Measurements from ENCODE around the gene EFCAB3.
"Not testable (repeated sequence)": the region's sequence is repeated elsewhere in the genome, so short reads cannot be mapped to it uniquely, and the experiment has no call there.

EFCAB3 gene

GRCh38 chr17:62380253-62380652, at the start of gene EFCAB3:
TSS of gene EFCAB3 (plus strand) at chr17:62380553. CDS start at chr17:62382980, 2,427 bp downstream.
- DNase-seq, result no peak

DNA sequence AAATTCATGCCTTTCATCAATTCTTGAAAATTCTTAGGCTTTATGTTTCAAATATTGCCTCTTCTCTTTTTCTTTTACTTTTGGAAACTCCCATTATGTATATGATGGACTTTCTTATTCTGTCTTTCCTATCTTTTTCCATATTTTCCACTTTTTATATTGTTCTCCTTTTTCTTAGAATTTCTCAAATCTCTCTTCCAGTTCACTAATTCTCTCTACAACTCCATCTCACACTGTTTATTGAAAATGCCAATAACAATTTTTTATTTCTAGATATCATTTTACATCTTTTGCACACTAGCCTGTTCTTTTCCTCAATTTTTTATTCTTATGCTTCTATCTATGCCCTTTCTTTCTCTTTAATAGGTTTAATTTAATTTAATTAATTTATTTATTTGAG, 43.8 kb upstream of the EFCAB3 start:
- no peak for DNase-seq

DNA sequence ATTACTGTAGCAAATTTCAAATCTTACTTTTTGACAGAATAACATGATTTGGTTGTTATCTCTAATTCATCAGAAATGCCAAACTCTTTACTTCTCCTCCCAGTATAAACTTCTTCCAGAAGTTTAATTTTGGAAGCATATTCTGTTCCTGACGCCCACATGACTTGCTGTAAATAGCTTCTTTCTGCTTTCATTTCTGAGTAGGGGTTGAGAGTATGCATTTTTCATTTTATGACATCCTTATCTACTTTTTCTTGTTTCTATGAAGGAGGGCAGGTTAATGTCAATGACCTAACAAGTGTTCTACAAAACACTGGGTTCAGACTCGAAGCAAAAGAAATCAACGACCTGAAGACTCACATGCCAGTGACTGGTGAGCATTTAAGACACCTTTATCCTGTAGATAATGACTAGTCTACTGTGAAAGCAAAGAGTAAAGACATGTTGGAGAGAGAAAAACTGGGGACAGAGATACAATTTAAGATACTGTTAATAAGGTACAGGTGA, 36.5 kb upstream of the EFCAB3 start:
- no peak for DNase-seq

DNA sequence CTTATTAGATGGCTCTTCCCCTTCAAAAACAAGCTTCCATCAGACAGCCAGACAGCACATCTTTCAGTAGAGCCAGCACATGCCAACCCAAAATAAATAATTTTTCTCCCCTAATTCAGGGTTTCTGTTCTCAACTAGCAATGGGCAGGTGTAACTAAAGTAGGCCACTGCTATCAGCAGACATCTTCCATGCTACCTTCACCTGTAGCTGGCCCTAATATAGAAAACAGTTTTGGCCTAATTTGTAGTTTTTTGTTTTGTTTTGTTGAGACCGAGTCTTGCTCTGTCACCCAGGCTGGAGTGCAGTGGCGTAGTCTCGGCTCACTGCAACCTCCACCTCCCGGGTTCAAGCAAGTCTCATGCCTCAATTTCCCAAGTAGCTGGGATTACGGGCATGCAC, 29.2 kb upstream of the EFCAB3 start:
- DNase-seq, result no peak

DNA sequence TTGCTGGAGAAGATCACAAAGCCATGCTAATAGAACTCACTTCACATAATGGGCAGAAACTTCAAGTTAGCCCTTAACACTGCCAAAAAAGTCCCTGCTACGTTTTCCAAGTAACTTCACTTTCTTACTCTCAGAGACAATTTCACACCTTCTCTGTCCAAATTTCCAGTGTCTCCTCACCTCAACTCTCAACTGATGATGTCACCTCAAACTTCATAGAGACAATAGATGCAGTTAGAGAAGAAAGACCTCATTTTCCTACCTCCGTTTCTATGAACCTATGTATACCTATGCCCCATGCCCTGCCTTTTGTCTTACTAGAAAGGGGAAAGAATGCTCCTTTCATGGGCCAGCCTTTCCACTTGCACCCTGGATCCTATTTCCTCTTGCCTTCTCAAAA, 14.2 kb upstream of the EFCAB3 start:
- DNase-seq, result no peak

GRCh38 chr17:62381561-62381960, 1.2 kb downstream of the EFCAB3 start:
- no peak for DNase-seq

- no peak for DNase-seq
Measured at GRCh38 chr17:62388856-62389255, 8.5 kb downstream of the EFCAB3 start.

- DNase-seq, result no peak
Measured at GRCh38 chr17:62392908-62393307, 12.6 kb downstream of the EFCAB3 start.

DNA sequence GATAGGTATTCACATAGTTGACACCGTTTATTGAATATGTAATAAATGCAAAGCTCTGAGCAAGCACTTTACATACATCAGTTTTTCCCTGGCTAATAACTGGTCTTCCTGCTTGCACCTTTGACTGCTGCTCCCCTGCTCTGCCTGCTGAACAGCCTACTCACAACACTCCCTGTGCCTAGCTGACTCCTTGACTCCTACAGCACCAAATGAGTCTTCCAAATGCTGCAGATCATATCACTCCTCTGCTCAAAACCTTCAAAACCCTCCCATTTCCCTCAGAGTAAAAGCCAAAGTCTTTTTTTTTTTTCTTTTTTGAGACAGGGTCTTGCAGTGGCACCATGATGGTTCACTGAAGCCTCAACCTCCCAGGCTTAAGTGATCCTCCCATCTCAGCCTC, 18.5 kb downstream of the EFCAB3 start:
- no peak for DNase-seq

DNA sequence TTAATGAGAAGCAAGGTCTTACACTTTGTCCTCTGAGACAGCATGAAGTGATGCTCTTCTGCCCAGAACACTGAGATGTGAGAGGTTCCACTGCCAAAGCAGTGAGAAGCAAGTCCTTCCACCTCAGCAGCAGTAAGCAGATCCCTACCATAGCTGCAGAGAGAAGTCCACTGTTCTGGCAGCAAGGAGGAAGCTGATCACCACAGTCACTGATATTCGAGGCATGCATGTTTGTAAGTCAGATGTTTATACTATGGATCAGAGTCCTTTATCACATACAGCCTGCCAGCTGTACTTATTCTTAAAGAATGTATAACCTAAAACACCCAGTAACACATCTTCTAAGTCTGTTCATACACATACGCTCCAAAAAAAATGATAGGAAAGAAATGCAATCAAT, 25.1 kb downstream of the EFCAB3 start:
- DNase-seq, result no peak

GRCh38 chr17:62413090-62413489, 32.7 kb downstream of the EFCAB3 start:
- DNase-seq, result not testable (repeated sequence)

DNA sequence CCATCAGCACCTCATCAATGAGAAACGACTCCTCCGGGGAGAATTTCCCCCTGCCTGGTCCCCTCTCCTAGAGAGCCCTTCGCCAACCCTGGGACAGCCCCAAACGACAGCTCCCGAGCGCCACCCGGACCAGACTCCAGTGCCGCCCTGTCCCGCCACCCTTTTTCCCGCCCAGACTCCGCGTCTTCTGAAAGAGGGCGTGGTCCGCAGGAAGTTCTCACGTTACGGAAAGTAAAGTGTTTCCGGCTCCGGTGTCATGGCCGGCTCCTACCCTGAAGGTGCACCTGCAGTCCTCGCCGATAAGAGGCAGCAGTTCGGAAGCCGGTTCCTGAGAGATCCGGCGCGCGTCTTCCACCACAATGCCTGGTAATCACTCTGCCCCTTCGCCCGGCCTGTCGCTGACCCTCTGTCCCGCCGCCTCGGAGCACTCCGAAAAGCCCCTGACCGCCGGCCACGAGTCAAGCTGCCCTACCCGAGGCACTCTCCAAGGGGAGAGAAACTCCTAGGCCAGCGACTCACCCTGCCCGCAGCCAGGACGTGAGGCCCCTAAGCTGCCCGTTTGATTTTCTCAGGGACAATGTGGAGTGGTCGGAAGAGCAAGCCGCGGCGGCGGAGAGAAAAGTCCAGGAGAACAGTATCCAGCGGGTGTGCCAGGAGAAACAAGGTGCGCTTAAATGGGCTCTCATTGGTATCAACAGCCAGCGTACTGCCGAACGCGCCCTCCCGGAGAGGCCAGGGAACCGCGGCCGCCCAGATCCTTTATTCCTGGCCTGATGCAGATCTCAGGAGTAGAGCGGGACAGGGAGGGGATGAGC, 43.5 kb downstream of the EFCAB3 start, which contains the start of gene METTL2A:
Gene METTL2A, plus strand, starts transcription at position 251 of the 815 bp plus-strand sequence. Its CDS starts 6 bp downstream, at position 257.
- DNase-seq, result peak; percentile 79

DNA sequence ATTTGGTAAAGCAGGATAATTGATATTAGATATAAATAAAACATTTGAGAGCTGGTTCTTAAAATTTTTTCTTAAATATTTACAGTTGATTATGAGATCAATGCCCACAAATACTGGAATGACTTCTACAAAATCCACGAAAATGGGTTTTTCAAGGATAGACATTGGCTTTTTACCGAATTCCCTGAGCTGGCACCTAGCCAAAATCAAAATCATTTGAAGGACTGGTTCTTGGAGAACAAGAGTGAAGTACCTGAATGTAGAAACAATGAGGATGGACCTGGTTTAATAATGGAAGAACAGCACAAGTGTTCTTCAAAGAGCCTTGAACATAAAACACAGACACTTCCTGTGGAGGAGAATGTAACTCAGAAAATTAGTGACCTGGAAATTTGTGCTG, 45.9 kb downstream of the EFCAB3 start:
- DNase-seq, result not testable (repeated sequence)

- not testable (repeated sequence) for DNase-seq
Measured at GRCh38 chr17:62435251-62435650, 54.9 kb downstream of the EFCAB3 start.

GRCh38 chr17:62441181-62441580, 60.8 kb downstream of the EFCAB3 start:
- DNase-seq, result not testable (repeated sequence)

GRCh38 chr17:62444063-62444462, 63.7 kb downstream of the EFCAB3 start:
- DNase-seq, result no peak

DNA sequence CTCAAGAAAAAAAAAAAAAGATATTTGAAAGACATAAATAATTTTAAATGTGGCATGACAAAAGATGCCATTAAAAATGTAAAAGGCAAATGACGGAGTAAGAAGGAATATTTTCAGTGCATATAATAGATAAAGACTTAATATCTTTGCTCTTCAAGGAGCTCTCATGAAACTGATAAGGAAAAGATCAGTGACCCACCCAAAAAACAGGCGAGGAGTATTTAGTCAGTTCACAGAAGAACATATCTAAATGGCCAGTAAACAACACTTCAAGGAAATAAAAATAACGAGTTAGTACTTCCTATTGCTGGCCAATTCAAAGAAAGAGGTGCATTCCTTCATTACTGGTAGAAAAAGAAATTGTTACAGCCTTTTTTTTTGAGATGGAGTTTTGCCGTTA, 65.4 kb downstream of the EFCAB3 start:
- not testable (repeated sequence) for DNase-seq

DNA sequence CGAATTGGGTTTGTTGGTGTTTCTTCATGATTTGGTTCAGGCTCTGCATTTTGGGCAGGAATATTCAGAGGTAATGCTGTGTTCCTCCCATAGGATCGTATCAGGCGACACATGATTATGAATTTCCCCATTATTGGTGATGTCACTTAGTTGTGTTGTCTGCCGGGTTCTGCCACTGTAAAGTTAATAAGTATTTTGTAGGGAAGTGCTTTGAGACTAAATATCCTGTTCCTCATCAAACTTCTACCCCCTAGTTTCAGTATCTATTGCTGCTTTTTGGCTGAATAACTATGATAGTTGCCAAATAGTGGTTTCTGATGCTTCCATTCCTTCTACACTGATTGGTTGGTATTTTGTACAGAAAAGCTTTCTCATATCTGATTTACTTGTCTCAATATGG, 71.8 kb downstream of the EFCAB3 start:
- DNase-seq, result not testable (repeated sequence)

DNA sequence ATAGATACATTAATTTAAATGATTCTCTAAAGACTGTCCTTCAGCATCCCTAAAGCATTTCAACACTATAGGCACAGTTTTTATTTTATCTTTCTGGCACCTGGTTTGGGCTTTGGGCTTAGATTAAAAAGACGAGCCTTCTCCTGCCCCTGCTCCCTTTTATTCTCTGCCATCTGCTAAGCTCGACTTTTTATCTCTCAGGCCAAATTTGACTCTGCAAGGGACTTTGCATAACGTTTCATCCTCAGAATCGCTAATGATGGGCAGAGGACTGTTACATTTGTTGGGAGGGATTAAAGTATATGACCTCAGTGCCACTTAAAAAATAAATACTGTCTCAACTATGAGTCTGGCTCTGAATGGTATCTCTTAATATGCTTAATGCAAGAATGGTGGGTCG, 72.7 kb downstream of the EFCAB3 start:
- DNase-seq, result not testable (repeated sequence)

GRCh38 chr17:62453656-62454055, 73.3 kb downstream of the EFCAB3 start:
- DNase-seq, result not testable (repeated sequence)

DNA sequence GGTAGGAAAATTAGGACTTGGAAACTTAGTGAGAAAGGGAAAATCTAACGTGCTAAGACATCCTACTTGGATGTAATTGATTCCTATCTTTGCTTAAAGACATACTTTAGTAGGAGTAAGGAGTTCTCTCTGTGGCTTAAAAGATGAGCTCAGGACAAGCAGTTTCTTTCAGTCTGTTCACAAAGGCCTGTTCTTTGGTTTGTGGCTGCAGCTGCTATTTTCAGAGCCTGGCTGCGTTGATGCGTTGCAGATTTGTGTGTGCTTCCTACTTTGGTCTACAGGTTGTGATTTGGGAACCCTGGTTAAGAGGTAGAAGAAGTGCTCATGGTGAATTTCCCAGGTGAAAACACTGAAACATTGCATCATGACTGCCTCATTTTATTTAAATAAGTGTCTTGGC, 73.8 kb downstream of the EFCAB3 start:
- not testable (repeated sequence) for DNase-seq

- DNase-seq, result no peak
Measured at GRCh38 chr17:62456016-62456415, 75.7 kb downstream of the EFCAB3 start.

GRCh38 chr17:62458483-62458882, 78.1 kb downstream of the EFCAB3 start:
- DNase-seq, result not testable (repeated sequence)

DNA sequence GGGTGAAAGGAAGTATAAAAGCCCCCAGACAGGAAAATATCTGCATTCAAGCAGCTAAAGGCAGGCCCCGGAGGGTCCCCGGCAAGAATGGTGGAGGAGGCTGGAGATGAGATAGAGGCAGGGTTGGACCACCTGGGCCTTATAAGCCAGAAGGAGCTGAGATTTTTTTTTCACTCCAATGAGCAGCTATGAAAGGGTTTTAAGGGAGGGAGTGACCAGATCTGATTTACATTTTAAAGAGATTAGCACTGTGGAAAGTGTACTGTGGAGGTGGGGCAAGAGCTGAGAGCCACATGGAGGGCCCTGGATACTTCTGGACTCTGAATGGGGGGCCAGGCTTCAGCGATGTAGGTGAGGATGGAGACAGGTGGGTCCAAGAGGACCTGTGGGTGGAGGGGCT, 84.1 kb downstream of the EFCAB3 start:
- not testable (repeated sequence) for DNase-seq

- not testable (repeated sequence) for DNase-seq
Measured at GRCh38 chr17:62465271-62465670, 84.9 kb downstream of the EFCAB3 start.

Measured in NCI-H1105 treated with DMSO at 0.1 percent for 48 hours (cell line).